ENCODE results near the gene UBAP2L.
"Not testable (repeated sequence)": the region's sequence is repeated elsewhere in the genome, so short reads cannot be mapped to it uniquely, and the experiment has no call there.

The UBAP2L gene

GRCh38 chr1:154198756-154199562 lies 21.8 kb upstream of the UBAP2L start:
- peak; percentile 76 for DNase-seq

DNA sequence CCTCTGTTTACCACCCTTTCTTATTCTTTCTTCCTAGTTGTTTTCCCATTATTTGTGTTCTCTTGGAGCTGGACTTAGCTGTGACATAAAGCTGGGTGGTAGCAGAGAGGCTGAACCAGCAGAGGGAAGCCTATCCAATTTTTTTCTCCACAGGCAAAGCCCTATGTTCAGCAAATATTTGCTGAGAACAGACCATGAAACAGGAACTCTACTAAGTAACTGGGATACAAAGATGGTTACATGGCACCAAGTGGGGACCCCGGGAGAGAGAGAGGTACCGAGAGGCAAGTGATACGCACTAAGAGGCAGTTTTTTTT lies 21.2 kb upstream of the UBAP2L start:
- DNase-seq: no peak

DNA sequence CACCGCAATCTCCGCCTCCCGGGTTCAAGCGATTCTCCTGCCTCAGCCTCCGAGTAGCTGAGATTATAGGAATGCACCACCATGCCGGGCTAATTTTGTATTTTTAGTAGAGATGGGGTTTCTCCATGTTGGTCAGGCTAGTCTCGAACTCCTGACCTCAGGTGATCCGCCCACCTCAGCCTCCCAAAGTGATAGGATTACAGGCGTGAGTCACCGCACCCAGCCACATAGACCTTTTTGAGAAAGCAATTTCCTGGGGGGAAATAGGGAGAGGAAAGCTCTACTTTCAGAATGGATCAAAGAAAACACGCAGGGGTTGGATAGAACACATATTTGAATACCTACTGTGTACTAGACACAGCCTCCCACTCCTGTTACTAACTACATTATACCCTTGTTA lies 15.0 kb upstream of the UBAP2L start:
- DNase-seq: not testable (repeated sequence)

DNA sequence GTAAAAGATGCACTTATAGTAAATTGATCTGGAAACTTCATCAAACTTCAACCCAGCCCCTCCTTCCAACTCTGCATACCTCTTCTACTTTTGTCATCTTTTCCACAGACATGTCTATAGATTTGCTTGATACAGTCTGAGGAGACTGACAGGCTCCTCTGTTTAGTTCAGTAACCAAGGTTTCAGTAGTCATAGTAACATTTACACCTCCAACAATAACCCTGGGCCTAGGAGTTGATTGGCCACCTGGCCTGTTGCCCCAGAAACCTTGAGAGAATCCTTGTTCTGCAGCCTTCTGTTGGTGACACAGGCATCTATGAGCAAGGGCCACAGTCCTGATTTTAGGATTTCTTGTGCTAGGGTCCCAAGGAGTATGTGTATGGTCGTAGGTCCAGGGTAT lies 14.6 kb upstream of the UBAP2L start, which contains the start of gene CFAP141:
Gene CFAP141, minus strand, starts transcription at position 138 of the 400 bp plus-strand sequence. Its CDS starts 26 bp downstream, at position 112.
- peak; percentile 18 for DNase-seq

- DNase-seq: no peak
Observed at GRCh38 chr1:154207262-154207661, 13.5 kb upstream of the UBAP2L start.

GRCh38 chr1:154208677-154209388 lies 11.9 kb upstream of the UBAP2L start:
- no peak for DNase-seq

DNA sequence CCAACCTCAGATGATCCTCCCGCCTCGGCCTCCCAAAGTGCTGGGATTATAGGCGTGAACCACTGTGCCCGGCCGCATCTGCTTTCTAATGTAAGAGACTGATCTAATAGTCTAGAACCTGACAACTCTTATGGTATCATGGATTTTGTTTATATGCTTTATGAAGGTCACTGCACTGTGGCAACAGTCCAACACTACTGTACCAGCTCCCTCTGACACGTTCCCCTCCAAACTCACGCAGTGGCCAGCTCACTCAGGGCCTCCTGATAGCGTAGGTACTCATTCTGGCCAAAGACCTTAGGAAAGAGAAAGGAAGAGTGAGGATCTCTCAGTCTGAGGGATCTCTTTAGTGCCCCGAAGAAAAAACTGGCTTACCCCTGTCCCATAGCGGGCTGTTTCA lies 8.7 kb upstream of the UBAP2L start:
- DNase-seq: no peak

GRCh38 chr1:154213274-154213673 lies 7.5 kb upstream of the UBAP2L start:
- no peak for DNase-seq

DNA sequence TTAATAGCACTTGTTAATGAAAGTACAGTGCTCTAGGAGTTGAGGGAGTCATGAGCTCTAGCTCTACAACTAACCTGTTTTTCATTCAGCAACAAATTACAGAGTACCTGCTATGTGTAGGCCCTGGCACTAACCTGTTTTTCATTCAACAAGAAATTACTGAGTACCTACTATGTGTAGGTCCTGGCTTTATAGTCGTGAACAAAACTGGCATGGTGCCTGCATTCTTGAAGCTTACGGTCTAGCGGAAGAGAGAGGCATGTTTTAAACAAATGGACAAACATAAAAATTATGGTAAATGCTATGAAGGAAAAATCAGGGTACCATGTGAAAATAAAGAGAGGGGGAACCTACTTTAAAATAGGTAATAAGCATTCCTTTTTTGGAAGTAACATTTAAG lies 2.2 kb upstream of the UBAP2L start:
- DNase-seq: no peak

DNA sequence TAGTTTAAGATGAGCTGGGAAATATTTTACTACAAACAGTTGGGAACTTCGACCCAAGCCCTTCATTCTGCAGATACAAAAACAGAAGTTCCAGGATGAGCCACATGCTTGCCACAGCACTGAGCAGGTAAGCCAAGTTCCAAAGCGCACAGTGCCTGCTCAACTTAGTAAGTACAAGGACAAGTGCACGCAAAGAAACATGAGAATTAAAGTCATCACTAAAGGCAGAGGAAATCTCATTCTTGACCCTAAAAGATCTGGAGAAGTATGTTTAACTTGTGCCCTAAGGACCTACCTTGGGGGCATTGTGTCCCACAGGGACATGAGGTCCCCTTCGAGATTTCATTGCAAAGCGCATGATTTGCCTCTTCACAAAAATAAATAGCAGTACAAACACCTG lies 1.2 kb upstream of the UBAP2L start:
- no peak for DNase-seq

DNA sequence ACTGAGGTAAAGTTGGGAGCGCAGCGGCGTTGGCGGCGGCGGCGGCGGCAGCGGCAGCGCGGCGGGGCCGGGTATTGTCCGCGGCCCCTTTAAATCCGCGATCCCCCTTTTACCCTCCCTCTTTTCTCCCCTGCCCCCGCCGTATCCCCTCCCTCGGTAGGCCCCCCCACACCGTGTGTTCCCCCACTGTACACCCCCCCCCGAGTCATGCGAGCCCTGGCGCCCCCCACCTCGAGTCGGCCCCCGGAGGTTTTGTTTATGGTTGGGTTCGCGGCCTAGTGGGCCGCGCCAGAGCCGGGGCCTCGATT lies 169 bp downstream of the UBAP2L start:
- no peak for DNase-seq

GRCh38 chr1:154221278-154222001 lies 685 bp downstream of the UBAP2L start:
- peak; percentile 81 for DNase-seq

DNA sequence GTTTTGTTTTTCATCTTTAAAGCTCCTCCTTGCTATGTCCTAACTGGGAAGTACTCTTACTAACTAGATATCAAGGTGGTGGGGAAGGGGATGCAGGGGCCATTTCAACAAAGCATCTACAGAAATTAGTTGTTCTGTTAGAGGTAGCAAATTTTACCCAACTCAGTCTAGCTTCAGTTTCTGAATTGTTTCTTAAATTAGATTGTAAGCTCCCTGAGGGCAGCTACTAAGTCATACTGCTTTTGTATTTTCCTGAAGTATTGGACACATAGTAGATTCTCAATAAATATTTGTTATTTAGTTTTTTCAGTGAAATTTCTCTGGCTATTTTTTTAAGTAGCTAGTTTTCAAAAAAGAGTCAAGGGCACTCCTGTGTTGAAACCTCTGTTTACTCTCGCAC lies 1.8 kb downstream of the UBAP2L start:
- no peak for DNase-seq

- no peak for DNase-seq
Observed at GRCh38 chr1:154222918-154223317, 2.2 kb downstream of the UBAP2L start.

DNA sequence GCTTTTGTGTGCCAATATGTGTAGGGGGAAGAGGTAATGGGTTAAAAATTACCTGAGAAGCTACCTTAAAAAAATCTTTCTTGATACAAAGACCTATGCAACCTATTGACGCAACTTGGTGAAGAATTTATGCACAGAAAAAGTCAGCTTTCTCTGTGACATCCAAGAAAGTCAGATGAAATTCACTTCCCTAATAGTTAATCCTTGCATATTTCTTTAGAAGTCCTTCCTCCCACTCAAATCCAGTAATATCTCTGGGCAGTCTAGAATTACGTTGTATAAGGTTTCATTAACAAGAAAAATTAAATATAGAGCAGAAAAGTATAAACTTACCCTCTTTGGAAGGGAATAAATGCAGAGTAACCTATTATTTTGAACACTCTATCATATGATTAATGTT lies 2.9 kb downstream of the UBAP2L start:
- DNase-seq: no peak

DNA sequence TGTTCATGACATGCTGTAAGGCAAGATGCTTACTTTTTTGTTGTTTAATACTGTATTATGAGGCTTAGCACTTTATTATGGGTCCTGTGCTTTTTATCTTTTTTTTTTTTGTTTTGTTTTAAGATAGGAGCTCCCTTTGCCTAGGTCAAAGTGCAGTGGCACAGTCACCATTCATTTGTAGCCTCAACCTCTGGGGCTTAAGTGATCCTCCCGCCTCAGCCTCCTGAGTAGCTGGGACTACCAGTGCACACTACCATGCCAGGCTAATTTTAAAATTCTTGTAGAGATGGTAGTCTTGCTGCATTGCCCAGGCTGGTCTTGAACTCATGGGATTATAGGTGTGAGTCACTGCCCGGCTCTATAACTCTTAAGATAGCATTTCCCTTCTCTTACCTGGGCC lies 4.6 kb downstream of the UBAP2L start:
- DNase-seq: no peak

GRCh38 chr1:154231112-154231511 lies 10.4 kb downstream of the UBAP2L start:
- DNase-seq: not testable (repeated sequence)

GRCh38 chr1:154233127-154233526 lies 12.4 kb downstream of the UBAP2L start:
- DNase-seq: not testable (repeated sequence)

DNA sequence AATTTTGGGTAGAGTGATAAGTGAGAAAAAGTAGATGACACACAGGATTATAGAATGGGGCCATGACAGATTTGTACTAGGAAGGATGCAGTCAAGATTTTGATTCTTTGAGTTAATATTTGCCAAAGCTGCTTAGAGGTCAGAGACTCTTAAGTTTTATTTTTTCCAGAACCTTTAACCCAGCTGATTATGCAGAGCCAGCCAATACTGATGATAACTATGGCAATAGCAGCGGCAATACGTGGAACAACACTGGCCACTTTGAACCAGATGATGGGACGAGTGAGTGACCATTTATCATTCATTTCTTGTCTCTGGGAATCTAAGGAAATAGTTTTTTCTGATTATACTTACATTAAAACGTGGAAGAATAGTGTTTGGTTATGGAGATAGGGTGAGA lies 16.1 kb downstream of the UBAP2L start:
- no peak for DNase-seq

DNA sequence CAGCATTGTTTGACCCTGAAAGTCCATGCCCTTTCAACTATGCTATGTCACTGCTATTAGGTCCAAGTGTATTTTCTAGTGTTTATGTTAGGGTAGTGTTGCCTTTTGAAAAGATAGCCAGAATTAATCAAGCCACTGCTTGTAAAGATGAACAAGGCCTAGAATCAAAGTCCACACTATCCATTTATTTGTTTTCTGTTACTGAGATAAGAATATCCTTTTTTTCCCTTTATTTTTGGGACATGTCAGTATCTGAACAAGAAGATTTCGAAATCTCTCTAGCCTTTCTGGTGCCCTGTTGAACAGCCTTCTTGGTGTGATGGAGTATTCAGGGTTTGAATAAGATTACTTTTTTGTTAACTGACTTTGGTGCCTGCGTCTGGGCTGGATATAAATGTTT lies 16.7 kb downstream of the UBAP2L start:
- no peak for DNase-seq

DNA sequence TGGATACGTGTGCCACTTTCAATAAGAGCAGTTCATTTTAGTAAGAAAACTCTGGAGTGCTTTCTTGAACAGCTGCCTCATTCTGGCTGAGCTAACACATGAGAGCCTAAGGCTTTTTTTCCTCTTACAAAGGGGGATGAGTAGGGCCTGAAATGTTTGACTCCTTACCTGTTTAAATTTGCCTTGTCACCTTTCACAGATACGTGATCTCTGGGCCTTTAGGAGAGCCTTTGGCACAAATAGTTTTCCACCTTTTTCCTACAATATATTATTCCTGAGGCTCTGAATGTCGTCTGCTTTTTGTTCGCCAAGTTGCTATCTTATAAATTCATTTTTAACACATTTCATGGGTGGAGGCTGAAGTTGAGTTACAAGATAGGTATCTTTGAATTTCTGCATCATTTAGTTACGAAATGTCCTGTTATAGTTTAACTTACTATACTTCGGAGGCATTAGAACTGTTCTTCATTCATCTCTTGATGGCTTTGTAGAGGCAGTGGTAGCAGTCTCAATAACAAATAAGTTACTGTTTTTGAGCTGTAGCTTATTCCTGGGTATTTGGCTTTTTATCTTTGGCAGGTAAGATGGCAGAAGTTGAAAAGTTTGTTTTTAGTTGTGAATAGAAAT lies 17.2 kb downstream of the UBAP2L start:
- DNase-seq: no peak

GRCh38 chr1:154239491-154239890 lies 18.7 kb downstream of the UBAP2L start:
- no peak for DNase-seq

GRCh38 chr1:154240294-154240833 lies 19.6 kb downstream of the UBAP2L start:
- DNase-seq: no peak

Data from CD4-positive, alpha-beta T cell treated with Interleukin-21 for 1 hour (primary cell).